Aorta (tissue), 5 donors: ENCODE results near the gene SPAG9. TPM values are rescaled to one million over a fixed set of nuclear protein-coding genes. Genes with fewer than 3 reads are reported as not detected.
"Not testable (repeated sequence)": the region's sequence is repeated elsewhere in the genome, so short reads cannot be mapped to it uniquely, and the experiment has no call there.

Experiments
- ATAC-seq: fragments of 200-7000 bp; cut with Tn5 transposase; one replicate; pipeline ENCODE4 v1.9.1; 2022; ENCODE audit warnings: moderate library complexity; ENCODE audit not compliant: low FRiP score
- DNase-seq, 2 donors: peaks; one replicate each; pipeline ENCODE4 v3.0.0-alpha.2; 2020
- H3K27ac ChIP-seq, 2 donors: one replicate each; pipeline ENCODE4 v1.5.1; 2013; ENCODE audit warnings: low read length in 2 of 2, mild to moderate bottlenecking in 2 of 2, moderate library complexity in 2 of 2, control low read depth in 1 of 2, inconsistent platforms in 1 of 2, low read depth in 1 of 2
- H3K27me3 ChIP-seq, 2 donors: one replicate each; pipeline ENCODE4 v1.6.1; 2013; ENCODE audit warnings: control low read depth in 1 of 2, low read length in 1 of 2, mild to moderate bottlenecking in 1 of 2, moderate library complexity in 1 of 2; ENCODE audit not compliant: insufficient read depth in 2 of 2, control insufficient read depth in 1 of 2
- H3K36me3 ChIP-seq, 2 donors: one replicate each; pipeline ENCODE4 v1.6.1; 2013; ENCODE audit warnings: control low read depth in 1 of 2, low read length in 1 of 2, mild to moderate bottlenecking in 1 of 2; ENCODE audit not compliant: insufficient read depth in 2 of 2, control insufficient read depth in 1 of 2
- H3K4me1 ChIP-seq, 2 donors: one replicate each; pipeline ENCODE4 v1.6.1; 2013; ENCODE audit warnings: low read length in 2 of 2, control low read depth in 1 of 2, mild to moderate bottlenecking in 1 of 2, moderate library complexity in 1 of 2; ENCODE audit not compliant: insufficient read depth in 2 of 2, control insufficient read depth in 1 of 2
- H3K4me3 ChIP-seq, 2 donors: one replicate each; pipeline ENCODE4 v1.5.1; 2013; ENCODE audit warnings: low read length in 2 of 2, control low read depth in 1 of 2, mild to moderate bottlenecking in 1 of 2
- H3K9me3 ChIP-seq: one replicate; pipeline ENCODE4 v1.6.1; 2013; ENCODE audit warnings: mild to moderate bottlenecking, low read length; ENCODE audit not compliant: control insufficient read depth
- WGBS, 2 donors: extraction: QIAGEN DNeasy Blood & Tissue Kit; methylation state at CpG; one replicate each; pipeline ENCODE4 v1.1.7; 2013; 5-methylcytosine and 5-hydroxymethylcytosine counted together
- intact Hi-C, 2 donors: fragments of 100-400 bp; cut with DNase I; formaldehyde crosslinking; loops; one replicate each; pipeline versions ENCODE4 v1.14.2 to v1.15.0; 2022
- polyA plus RNA-seq, 2 donors: library from polyadenylated mRNA; stranded (reverse); fragments of 200-250 nt; gene quantifications; one replicate each; pipeline ENCODE4 v1.2.3, GENCODE V29; 2013
- total RNA-seq, 2 donors: library from RNA; stranded (reverse); fragmentation: NEBNext Ultra II Directional; extraction: Animal tissue kit (Norgen Biotek cat#: 25700); gene quantifications; one replicate each; pipeline ENCODE4 v1.2.1, GENCODE V29; 2021
- donor health status: healthy with polysubstance abuse.
- donor health status: Bipolar disorder and iron deficiency.
- donor health status: DM: no; HTN: no; CAD: no.
- donor health status: DM: no; HTN: no; CAD: no.
- donor health status: DM: yes; HTN: yes; CAD: no.

The SPAG9 gene
- total and polyA plus RNA-seq, 4 donors = 20.7 to 151 (median 85.6) TPM

- ATAC-seq = peak; percentile 89
- Histone ChIP-seq H3K4me1 (peaks cover 0 to 5% of the 10 kb centered on the region in 2 donors), H3K4me3 (peak overlapping the region; percentile 43 to 89), H3K9me3 (no peaks in the 10 kb centered on the region), H3K36me3 (no peaks in the 10 kb centered on the region), H3K27me3 (no peaks in the 10 kb centered on the region), H3K27ac (peak overlapping the region; percentile 93 to 100)
- WGBS, 2 donors = 14% methylated on average over 23 of the region's 23 CpGs
- peak; percentile 94 for DNase-seq
- intact Hi-C loops = loop anchor here (1.0 to 5.0 kb wide), 3 partner anchors 31 to 45 kb away; partner anchors contain the start of genes NME1 (in 2 of the 2) and NME2 (in 1 of the 2)
Observed at GRCh38 chr17:51121620-51122472, 1.2 kb upstream of the SPAG9 start.

DNA sequence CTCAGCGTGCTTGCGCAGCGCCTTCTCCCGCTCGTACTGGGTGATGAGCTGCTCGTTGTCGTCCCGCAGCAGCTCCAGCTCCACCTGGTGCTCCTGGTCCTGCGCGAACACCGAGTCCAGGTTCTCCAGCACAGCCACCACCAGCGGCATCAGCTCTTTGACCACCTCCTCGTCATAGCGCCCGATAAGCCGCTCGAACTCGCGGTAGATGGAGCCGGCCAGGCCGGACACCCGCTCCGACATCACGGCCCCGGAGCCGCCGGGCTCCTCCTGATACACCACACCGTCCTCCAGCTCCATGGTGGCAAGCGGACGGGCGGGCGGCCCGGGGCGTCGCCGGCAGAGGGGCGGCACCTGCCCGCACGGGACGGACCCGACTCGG, 320 bp downstream of the SPAG9 start:
- ATAC-seq = peak; percentile 9

DNA sequence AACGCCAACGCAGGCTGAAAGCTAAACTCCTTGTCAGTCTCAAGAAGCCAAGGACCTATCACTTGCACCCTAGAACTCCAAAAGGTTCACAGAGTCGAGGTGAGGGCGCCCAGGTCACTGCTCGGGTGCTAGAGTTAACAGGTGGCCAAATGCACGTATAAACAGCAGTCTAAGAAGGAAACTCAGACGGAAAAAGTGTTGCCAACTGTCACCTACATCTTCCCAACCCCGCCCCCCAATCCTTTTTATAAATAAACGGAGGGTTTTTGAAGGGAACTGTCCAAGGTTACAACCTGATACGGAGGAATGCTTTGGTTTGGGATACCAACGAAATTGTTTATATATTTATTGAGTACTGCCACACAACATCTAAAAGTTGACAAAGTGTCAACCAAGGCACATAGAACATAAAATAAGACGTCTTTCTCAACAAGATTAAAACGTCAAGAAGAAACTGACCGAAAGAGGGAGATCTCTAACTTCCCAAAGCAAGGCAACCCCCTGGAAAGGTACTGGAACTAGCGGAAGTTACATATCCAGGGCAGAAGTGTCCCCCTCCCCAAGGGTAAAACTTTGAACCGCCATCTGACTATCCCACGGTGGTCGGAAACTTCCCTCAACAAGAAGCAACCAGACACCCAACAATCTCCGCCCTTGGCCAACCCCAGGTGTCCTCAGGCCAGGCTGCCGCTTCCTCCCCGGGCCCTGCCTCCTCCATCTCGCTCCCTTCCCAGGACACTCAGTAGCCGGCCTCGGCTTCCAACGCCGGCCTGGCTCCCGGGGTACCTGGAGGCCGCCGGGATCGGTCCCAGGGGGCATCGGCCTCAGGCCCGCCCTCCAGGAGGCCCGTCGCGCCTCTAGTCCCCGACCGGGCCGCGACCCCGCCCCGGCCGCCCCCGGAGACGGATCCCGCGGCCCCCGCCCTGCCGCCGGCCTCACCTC, 982 bp downstream of the SPAG9 start:
- 1% methylated on average over 40 to 49 of the region's 49 CpGs for WGBS, 2 donors
- peak overlapping the region; percentile 50 to 97 for H3K4me3 ChIP-seq
- ATAC-seq (peak; percentile 4), DNase-seq (peak; percentile 63 to 85)
- intact Hi-C loops = loop anchor here (2.0 to 5.0 kb wide), 2 partner anchors 33 to 48 kb away; partner anchors contain the start of genes NME1 (in 1 of the 2) and NME2 (in 1 of the 2)
- no peaks in the 10 kb centered on the region for H3K27me3 ChIP-seq
- H3K4me1 ChIP-seq = peaks cover 0 to 5% of the 10 kb centered on the region in 2 donors
- H3K36me3 ChIP-seq = no peaks in the 10 kb centered on the region
- H3K9me3 ChIP-seq = no peaks in the 10 kb centered on the region
- peak overlapping the region; percentile 94 to 96 for H3K27ac ChIP-seq

More for the DNA sequence above, 320 bp downstream of the SPAG9 start:
- H3K36me3 ChIP-seq = no peaks in the 10 kb centered on the region
- 0 to 1% methylated on average over 28 to 42 of the region's 42 CpGs for WGBS, 2 donors
- H3K4me3 ChIP-seq = peak overlapping the region; percentile 50 to 97
- H3K27me3 ChIP-seq = no peaks in the 10 kb centered on the region
- no peak for DNase-seq
- H3K27ac ChIP-seq = peak overlapping the region; percentile 94 to 96
- H3K9me3 ChIP-seq = no peaks in the 10 kb centered on the region
- peaks cover 0 to 5% of the 10 kb centered on the region in 2 donors for H3K4me1 ChIP-seq
- intact Hi-C loops = loop anchor here (2.0 to 5.0 kb wide), 2 partner anchors 32 to 47 kb away; partner anchors contain the start of genes NME1 (in 1 of the 2) and NME2 (in 1 of the 2)

DNA sequence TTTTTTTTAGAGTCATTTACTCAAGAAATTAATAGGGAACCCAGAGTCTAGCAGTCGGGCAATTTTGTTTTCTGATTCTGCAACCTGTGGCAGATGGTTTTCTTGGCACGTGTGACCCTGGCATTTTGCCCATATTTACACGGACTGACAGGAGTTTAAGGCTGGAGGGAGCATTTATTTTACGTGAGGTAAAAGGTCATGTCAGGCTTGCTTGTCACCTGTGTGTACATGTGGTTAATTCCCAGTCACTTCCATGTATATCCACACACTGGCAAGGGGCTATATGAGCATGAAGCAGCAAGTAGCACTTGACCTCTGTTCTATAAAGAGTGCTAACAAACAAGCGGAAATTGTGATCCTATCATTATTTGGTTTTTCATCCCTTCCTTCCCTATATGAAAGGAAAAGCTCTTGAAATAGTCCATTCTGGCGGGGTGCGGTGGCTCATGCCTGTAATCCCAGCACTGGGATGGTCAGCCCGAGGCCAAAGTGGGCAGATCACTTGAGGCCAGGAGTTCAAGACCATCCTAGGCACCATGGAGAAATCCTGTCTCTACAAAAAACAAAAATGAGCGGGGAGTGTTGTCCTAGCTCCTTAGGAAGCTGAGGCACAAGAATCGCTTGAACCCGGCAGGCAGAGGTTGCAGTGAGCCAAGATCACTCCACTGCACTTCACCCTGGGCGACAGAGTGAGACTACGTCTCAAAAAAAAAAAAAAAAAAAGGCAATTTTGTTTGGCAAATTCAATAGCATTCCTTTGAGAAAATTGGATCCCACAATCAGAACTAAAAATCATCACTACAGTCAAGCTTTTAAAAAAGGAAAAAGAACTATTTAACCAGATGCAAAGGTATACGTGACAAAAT, 2.1 kb downstream of the SPAG9 start:
- 17 to 22% methylated on average over 14 of the region's 14 CpGs for WGBS, 2 donors
- DNase-seq (peak; percentile 44 to 51), ATAC-seq (no peak)
- intact Hi-C loops = no loop called here
- peaks cover 0 to 5% of the 10 kb centered on the region in 2 donors for H3K4me1 ChIP-seq
- H3K27ac ChIP-seq = no peak overlapping the region
- peak overlapping the region in 1 of 2 donors; percentile 45 for H3K4me3 ChIP-seq
- no peaks in the 10 kb centered on the region for H3K36me3 ChIP-seq
- H3K27me3 ChIP-seq = no peaks in the 10 kb centered on the region
- no peaks in the 10 kb centered on the region for H3K9me3 ChIP-seq

DNA sequence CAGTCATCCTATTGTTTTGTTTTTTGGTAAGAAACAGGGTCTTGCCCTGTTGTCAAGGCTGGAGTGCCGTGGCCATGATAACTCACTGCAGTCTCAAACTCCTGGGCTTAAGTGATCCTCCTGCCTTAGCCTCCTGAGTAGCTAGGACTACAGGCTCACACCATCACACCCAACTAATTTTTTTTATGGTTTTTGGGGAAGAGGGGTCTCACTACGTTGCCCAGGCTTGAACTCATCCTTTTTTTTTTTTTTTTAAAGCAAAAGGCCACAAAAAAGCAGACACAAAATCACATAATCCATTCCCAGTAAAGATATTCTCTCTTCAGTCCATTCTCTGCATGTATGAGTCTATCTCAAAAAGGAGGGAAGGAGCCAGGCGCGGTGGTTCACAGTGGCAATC, 5.5 kb downstream of the SPAG9 start:
- Histone ChIP-seq H3K9me3 (no peaks in the 10 kb centered on the region), H3K27me3 (no peaks in the 10 kb centered on the region), H3K36me3 (no peaks in the 10 kb centered on the region), H3K4me1 (peaks cover 0 to 7% of the 10 kb centered on the region in 2 donors), H3K4me3 (no peak overlapping the region), H3K27ac (no peak overlapping the region)
- peak in 1 of 2 donors; percentile 46 for DNase-seq
- 84 to 93% methylated on average over 4 of the region's 4 CpGs for WGBS, 2 donors
- no peak for ATAC-seq
- intact Hi-C loops = no loop called here

DNA sequence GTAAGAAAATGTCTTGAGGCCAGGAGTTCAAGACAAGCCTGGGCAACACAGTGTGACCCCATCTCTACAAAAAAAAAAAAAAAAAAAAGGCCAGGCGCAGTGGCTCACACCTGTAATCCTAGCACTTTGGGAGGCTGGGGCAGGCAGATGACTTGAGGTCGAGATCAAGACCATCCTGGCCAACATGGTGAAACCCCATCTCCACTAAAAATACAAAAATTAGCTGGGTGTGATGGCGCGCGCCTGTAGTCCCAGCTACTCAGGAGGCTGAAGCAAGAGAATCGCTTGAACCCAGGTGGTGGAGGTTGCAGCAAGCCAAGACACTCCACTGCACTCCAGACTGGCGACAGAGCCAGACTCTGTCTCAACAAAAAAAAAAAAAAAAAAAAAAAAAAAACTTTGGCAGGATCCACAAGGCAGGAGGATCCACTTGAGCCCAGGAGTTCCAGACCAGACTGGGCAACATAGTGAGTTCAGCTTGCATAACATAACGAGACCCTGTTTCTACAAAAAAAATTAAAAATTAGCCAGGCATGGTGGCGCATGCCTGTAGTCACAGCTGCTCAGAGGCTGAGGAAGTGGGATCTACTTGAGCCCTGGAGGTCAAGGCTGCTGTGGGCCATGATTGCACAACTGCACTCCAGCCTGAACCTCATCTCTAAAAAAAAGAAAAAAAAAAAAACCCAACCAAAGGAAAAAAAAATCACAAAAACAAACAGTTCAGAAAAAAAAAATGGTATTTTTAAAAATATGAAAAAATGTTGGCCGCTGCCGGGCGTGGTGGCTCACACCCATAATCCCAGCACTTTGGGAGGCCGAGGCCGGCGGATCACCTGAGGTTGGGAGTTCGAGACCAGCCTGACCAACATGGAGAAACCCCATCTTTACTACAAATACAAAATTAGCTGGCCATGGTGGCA, 8.1 kb downstream of the SPAG9 start:
- intact Hi-C loops = not testable (repeated sequence)
- peak; percentile 41 to 84 for DNase-seq

GRCh38 chr17:51107778-51108177, 12.9 kb downstream of the SPAG9 start:
- ATAC-seq = no peak
- H3K4me3 ChIP-seq = no peak overlapping the region
- DNase-seq = no peak

More for the DNA sequence above, 8.1 kb downstream of the SPAG9 start:
- peak; percentile 87 for ATAC-seq
- not testable (repeated sequence) for H3K27ac ChIP-seq, H3K4me3 ChIP-seq, H3K36me3 ChIP-seq, H3K9me3 ChIP-seq, H3K4me1 ChIP-seq, H3K27me3 ChIP-seq
- WGBS, 2 donors = 81 to 83% methylated on average over 15 to 16 of the region's 16 CpGs

More at GRCh38 chr17:51107778-51108177, 12.9 kb downstream of the SPAG9 start:
- H3K9me3 ChIP-seq = no peaks in the 10 kb centered on the region
- H3K4me1 ChIP-seq = peaks cover 0 to 2% of the 10 kb centered on the region in 2 donors
- intact Hi-C loops = no loop called here
- 98 to 100% methylated on average over 1 of the region's 1 CpG for WGBS, 2 donors
- H3K36me3 ChIP-seq = no peaks in the 10 kb centered on the region
- no peak overlapping the region for H3K27ac ChIP-seq
- H3K27me3 ChIP-seq = no peaks in the 10 kb centered on the region
